NCI-H460 (cell line): ENCODE results near the gene SNAI3. TPM values are rescaled to one million over a fixed set of nuclear protein-coding genes. Genes with fewer than 3 reads are reported as not detected.
A peak's percentile ranks its signal among the peaks of the same experiment; 100 is the strongest.

Experiments
- DNase-seq: peaks from one replicate; pipeline ENCODE4 v3.0.0-alpha.2; 2016; ENCODE audit warnings: low read depth; ENCODE audit errors: extremely low read depth
- polyA plus RNA-seq: library from polyadenylated mRNA; depleted of rRNA; stranded (reverse); fragments of >200 nt; gene quantifications from 2 replicates; pipeline ENCODE4 v1.2.3, GENCODE V29; 2014; cell fraction: nucleus; rRNA removed
- total RNA-seq: library from RNA; depleted of rRNA; stranded (reverse); fragments of >200 nt; shearing (Covaris generic); gene quantifications from 2 replicates; pipeline ENCODE4 v1.2.3, GENCODE V29; 2014; rRNA removed

Gene SNAI3
- total RNA-seq = not detected in 2 replicates
- not detected in 2 replicates for polyA plus RNA-seq

DNA sequence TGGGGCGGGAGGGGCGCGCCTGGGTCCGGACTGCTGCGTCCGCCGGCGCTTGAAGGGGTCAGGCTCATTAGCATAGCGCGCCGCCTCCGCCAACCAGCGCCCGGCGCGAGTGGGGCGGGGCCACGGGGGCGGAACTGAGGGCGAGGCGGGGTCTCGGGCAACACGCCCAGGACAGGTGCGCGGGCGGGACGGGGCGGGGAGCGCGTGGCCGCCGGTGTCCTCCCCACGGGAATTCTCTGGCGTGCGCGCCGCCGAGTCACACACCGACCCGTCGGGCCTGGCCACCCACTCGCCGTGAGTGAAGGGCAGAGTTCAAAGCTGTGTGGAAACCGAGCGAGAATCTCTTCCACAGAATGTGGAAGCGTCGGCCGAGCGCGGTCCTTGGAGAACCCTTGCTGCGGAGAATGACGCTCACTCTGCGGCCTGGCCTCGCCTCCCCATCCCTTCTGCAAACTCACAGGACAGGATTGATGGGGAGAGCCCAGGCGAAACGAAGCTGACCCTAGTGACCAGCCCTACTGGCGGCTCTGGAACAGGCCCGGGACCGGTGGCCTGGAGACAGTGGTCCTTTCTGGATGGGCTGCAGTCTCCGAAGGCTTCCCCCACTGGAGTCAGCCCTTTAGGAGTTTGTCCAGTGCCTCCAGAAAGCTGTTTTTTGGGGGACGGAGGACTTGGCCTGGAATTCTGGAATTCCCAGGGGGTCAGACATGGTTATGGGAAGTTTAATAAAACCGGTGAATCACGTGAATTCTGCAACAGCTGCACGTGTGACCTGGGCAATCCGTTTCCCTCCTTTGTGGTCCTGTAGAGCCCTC is at the start of gene SNAI3:
TSS of gene SNAI3 (minus strand) at position 69 of the 815 bp plus-strand sequence. CDS start 101 bp downstream, outside the sequence.
- DNase-seq = peak; percentile 48

DNA sequence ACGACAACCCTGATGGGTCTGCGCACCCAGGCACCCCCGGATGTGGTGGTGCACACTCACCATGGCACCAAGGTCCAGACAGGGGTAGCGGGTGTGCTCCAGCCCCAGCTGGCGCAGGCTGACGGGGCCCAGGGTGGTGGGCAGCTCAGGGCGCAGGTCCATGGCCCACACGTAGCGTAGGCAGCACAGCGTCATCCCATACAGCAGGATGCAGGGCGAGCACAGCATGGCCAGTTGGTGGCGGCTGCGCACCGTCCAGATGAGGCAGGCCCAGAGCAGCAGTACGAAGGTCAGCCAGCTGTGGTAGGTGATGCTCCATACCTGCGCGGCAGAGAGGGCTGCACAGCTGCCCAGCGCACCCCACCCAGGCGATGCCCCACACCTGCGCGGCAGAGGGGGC is 49.8 kb upstream of the SNAI3 start:
- DNase-seq = no peak

DNA sequence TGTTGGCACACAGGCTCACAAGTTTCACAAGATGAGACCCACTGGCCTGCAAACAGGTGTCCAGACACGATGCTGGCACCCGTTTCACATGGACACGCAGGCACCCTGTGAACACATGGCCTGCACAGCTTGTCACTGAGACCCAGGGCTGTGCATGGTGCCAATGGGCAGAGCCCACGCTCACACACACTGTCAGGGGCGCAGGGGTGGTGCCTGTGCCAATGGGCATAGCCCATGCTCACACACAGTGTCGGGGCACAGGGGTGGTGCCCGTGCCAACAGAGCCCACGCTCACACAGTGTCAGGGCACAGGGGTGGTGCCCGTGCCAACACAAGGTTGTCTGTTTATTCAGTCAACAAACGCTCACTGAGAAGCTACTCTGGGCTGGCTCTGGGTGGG is 49.3 kb upstream of the SNAI3 start:
- no peak for DNase-seq

DNA sequence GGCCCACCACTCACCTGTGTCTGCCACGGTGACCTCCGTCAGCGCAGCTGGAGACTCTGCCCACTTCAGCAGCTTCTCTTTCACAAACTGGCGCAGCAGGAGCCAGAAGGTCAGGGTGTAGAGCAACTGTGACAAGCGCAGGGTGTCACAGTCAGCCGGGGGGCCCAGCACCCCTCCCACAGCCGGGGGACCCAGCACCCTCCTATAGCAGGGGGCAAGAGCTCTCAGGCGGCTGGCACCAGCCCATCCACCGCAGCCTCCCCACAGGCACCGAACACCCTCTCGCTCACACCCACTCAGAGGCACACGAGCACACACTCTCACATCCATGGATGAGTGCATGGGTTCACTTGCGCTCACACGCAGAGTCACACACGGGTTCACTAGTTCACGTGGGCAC is 48.8 kb upstream of the SNAI3 start:
- DNase-seq = no peak

DNA sequence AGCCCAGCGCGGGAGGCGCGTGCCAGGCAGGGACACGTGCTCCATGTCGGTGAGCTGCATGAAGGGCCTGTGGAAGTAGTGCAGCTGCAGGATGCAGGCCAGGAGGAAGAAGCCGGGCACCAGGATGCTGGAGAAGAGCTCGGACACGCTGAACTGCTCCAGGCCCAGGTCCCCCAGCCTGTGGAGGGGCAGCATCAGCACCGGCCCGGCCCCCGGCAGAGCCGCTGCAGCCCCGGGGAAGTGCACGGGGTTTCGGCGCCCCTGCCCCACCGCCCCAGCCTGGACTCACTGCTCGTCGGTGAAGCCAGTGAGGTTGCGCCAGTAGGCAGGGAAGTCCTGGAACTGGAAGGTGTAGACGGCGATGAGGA is 48.0 kb upstream of the SNAI3 start:
- no peak for DNase-seq

DNA sequence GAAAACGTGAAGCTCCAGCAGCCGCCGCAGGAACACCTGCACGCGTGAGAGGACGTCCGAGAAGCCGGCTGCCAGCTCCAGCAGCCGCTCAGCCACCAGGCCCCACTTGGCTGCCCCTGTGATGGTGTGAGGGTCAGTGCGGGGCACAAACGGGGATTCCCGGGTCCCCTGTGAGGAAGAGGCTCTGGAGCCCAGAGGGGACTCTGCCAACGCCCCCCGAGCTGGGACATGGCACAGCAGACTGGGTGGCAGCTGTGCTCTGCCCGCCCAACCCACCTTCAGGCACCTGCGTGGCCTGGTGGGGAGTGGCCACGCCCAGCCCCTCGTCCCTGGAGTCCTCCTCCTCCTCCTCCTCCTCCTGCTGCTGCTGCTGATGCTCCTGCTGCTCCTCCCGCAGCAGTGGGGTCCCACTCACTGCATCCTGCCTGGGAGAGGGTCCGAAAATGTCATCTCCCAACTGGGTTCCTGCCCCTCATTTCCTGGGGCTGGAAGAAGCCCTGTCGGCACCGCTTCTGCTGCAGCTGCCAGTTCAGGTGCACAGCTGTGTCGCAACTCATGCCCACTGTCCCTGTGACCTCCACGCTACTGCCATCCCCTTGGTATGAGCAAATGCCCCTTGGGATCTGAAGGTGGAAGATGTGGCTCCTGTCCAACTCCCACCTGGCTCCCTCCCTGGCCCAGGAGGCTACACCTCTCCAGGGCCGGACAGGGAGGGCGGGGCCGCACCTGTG is 47.5 kb upstream of the SNAI3 start:
- DNase-seq = no peak

DNA sequence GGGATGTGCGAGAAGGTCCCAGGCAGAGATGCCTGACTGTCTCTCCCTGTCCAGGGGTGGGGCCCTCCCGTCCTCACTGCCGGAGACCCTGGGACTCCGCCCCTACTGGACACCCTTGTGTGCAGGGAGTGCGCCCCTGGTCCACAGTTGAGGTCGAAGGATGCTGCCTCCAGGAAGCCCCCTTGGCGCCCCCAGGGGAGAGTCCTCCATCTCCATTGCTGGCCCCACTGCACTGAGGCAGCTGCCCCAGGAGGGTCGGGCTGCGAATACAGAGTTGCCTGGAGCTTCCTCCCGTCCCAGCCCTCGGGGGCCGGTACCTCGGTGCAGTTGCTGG is 46.6 kb upstream of the SNAI3 start:
- no peak for DNase-seq

DNA sequence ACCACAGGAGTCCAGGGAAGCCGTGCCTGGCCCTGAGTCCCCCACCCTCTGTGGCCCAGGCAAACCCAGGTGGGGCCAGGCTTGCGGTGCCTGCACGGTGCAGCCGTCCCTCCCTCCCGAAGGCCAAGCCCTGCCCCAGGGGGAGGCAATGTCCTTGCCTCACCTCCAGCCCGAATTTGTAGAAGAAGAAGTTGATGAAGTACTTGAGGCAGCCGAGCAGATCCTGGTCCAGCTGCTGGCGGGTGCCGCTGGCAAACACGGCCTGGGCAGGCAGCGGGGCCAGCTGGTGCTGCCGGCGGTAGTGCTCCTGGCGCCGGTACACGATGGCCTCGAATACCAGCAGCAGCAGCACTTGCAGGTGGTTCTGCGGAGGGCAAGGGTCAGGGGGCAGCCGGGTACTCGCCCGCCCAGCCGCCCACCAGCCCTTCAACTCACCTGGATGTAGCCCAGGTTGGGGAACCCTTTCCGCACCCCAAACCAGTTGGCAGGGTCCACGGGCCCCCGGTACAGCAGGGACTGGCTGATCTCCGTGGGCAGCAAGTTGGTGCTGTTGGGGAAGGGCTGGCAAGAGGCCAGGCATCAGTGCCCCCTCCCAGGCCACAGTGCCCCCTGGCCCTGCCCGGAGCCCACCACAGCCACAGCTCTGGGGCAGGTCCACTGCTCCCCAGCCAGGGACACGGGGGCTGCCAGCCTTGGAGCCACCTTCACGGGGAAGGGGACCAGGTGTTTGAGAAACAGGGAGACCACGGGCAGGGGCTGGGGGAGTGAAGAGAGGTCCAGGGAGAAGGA is 46.1 kb upstream of the SNAI3 start:
- no peak for DNase-seq

DNA sequence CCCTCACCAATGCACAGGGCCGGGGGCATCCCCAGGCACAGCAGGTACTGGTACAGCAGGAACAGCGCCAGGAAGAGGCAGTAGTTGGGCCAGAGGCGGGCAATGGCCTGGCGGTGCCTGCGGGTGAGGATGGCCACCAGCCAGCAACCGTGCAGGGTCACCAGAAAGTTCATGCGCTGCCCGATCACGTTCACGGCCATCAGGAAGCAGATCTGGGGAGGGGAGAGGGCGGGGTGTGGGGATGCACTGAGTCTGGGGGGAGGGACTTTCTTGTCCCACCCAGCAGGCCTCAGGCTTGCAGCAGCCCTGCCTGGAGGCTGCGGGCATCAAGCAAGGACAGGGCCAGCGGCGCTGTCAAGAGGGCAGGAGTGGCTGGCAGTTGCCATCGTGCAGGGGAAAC is 45.4 kb upstream of the SNAI3 start:
- no peak for DNase-seq

DNA sequence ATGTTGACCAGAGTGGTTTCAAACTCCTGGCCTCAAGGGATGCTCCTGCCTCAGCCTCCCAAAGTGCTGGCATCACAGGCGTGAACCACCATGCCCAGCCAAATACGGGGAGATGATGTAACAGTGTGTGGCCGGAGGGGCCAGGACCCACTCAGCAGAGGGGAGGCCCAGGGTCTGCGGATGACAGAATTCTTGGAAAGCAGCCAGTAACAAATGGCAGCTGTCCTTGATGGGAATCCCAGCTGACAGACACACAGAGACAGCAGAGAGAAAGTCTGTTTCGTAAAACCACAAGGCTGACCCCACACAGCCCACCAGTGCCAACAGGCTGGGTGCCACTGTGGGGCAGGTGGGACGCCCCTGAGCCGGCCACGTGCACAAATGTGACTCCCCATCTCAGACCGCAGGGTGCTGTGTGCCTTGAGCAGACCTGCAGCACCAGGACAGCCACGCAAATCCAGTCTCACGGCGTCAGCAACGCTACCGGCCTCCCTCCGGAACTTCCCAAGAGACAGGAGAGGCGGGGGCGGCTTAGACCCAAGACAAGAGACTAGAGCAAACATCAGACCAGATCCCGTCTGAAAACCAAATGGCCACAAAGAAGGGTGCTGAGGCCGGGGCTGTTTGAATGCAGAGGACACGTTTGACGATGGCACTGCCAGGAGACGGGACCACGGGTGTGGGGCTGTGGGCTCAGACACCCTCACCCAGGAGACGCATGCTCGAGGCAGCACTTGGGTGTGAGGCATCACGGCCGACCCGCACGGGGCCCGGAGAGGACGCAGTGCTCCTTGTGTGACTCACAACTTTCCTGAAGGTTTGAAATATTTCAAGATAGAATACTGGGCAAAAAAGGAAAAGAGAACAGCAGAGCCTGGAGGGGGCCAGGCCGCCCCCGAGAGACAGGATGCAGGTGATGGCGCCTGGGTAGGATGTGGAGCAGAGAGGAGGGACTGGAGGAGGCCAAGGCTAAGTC is 44.6 kb upstream of the SNAI3 start:
- no peak for DNase-seq

DNA sequence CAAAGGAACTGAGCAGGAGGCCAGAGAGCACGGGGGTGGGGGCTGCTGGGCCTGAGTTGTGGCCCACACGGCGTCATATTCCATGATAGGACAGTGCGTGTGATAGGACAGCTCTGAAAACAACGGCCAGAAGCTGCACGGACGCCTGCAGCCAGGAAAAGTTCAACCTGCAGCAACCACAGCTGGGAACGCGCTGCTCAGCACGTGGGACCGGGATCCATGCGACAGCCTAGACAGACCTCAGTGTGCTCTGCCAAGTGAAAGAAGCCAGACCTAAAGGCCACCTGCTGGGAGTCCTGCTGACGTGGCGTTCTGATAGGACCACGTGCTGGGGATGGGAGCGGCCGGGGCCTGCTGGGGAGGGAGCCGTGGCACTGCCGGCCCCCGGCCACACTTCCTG is 41.6 kb upstream of the SNAI3 start:
- DNase-seq = no peak

DNA sequence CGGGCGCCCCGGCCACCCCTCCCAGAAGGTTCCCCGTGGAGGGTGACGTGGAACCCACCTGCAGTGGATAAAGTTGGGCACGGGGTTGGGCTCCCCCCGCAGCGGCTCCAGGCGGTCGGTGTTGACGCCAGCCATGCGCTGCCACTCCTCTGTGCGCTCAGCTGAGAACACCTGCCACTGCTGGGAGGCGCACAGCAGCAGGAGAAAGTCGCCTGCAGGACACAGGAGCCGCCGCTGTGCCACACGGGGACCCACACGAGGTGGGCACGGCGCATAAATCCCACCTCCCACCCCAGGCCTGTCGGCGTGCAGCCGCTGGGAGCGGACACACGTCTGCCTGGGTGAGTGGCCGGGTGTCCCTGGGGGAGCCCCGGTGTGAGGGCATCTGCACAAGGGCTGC is 40.7 kb upstream of the SNAI3 start:
- no peak for DNase-seq

DNA sequence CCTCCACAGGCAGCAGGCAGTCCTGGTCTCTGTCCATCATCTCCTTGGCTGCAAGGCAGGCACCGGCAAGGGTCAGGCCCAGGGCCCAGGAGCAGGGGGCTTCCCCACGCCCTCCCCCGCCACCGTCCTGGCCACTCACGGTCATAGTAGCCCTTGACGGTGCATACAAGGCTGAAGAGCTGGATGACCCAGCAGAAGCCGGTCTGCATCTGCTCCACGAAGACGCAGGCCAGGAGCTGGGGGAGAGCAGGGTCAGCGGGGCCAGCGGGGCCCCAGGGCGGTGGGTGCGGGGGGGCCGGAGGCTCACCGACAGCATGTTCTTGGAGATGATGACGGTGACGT is 40.1 kb upstream of the SNAI3 start:
- DNase-seq = no peak

DNA sequence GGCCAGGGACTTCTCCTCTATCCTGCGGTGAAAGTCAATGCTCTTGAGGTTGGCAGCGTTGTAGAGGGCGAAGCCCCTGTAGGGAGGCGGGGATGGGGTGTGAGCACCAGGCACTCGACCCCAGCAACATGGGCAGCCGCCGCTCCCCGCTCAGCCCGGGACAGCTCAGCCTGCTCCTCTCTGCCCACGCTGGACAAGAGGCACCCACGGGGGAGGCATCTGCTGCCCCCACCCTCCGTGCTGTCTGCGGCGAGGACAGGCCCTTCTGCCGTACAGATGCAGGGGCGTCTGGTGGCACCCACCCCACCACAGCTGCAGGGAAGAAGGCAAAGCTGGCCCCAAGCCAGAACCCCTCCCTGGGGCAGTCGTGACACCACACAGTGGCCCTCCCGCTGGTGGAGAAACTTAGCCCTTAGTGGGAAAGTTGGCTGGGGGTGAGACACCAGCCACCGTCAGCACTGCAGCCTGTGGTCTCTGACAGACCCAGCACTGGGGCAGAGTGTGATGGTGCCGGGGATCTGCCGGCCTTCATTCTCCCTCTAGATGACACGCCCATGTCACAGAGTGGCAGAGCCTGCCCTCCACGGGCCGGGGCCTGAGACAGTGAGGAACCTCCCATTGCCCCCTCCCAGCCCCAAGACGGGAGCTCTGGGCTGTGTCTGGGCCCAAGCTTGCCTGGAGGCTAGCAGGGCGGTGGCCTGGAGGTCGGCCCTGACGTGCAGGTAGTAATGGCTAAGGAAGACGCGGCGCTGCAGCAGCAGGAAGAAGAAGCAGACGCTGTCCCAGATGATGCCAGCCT is 39.5 kb upstream of the SNAI3 start:
- DNase-seq = no peak

DNA sequence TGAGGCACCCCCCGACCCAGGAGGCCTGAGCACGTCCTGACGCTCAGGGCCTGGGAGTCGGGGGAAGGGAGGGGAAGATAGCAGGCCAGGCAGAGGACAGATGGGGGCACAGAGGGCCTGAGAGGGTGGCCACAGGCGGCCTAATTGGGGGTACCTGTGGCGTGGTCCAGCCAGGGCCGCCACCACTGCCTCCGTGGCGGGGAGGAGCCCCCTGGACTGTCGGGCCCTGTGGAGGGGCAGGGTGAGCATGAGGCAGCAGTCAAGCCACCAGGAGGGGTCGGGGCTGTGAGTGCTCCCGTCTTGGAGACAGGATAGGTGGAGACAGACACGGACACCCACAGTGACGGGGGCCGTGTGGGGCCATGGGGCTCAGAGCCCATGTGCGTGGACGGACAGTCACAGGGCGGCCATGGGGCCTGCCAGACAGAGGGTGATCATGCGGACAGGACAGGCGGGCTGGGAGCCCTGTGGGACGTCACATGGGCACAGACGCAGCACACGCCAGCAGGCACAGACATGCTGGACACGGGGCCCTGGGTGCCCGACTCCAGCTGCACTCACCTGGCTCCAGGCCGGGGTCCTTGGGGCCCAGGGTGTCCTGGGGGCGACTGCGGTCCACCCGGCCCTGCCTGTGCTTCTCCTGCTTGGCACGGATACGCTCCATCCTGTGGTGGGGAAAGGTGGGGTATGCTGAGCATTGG is 38.7 kb upstream of the SNAI3 start:
- no peak for DNase-seq

DNA sequence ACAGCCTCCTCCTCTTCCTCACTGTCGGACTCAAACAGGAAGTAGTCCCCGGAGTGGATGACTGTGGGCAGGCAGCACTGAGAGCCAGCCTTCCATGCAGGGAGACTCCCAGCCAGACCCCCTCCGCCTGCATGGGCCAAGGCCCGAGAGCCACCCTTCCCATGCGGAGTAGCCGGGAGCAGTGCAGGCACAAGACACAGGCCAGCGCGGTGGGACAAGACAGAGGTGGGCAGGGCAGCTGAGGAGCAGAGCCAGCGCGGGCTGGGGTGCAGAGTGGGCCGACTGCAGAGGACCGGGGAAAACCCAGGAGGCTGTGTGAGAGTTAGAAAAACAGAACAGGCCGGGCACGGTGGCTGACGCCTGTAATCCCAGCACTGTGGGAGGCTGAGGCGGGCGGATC is 37.6 kb upstream of the SNAI3 start:
- DNase-seq = no peak

DNA sequence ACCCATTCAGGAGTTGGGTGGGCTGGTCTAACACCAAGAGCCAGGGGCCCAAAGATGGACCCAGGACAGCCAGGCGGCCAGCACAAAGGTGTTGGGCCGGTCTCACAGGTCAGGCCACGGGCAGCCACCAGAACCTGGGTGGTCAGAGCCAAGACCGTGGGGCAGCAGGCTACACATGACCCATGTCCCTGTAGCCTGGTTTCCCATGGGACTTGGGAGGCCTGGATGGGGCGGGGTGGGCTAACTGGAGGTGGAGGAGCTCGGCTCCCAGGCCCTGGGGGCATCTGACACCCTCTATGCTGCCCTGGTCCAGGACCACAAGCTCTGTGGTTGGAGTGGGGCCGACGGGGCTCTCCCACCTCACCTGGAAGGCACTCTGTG is 37.2 kb upstream of the SNAI3 start:
- DNase-seq = no peak

DNA sequence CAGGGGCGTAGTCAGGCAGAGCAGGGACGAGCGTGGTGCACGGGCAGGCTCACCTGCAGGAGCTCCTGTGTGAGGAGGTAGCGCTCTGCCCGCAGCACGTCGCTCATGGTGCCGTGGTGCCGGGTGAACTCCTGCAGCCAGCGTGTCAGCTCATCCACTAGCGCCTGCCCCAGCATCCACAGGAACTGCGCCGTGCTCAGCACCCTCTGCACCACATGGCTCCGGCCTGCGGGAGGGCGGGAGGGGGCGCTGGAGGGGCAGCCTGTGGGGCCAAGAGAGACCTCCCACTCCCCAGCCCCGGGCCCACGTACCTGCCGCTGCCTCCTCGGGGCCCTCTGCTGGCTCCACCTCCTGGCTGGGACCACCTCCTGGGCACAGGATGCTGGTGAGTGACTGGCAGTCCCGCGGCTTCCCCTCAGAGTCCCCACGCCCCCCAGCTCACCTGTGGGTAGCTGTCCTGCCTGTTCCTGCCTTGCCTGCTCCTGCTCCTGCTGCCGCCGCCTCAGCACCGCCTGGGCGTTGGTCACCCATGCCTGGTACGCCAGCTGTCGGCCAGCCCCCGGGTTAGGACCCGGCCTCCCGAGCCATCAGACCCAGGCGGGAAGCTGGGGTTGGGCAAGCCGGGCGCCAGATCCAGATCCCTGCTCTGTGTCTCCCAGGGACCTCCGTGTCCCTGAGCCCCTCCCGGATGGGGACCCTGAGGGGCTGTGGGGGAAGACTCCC is 36.6 kb upstream of the SNAI3 start:
- DNase-seq = no peak
